ENCODE results near the gene ATL1.
"Not testable (repeated sequence)": the region's sequence is repeated elsewhere in the genome, so short reads cannot be mapped to it uniquely, and the experiment has no call there.

The ATL1 gene

GRCh38 chr14:50657753-50658152, 97.8 kb downstream of the ATL1 start:
- no peak for DNase-seq (ENCODE audit: low read depth)

GRCh38 chr14:50658203-50658602, 98.3 kb downstream of the ATL1 start:
- no peak for DNase-seq (ENCODE audit: low read depth)

- DNase-seq (ENCODE audit: low read depth): no peak
Measured at GRCh38 chr14:50659327-50659974, 99.5 kb downstream of the ATL1 start.

GRCh38 chr14:50664579-50664978, 104.6 kb downstream of the ATL1 start:
- not testable (repeated sequence) for DNase-seq (ENCODE audit: low read depth)

- not testable (repeated sequence) for DNase-seq (ENCODE audit: low read depth)
Measured at GRCh38 chr14:50665300-50665699, 105.4 kb downstream of the ATL1 start.

- no peak for DNase-seq (ENCODE audit: low read depth)
Measured at GRCh38 chr14:50666772-50667683, 107.1 kb downstream of the ATL1 start.

GRCh38 chr14:50667684-50667995, 107.7 kb downstream of the ATL1 start:
- DNase-seq (ENCODE audit: low read depth): peak; percentile 2

GRCh38 chr14:50667996-50668825, 108.3 kb downstream of the ATL1 start, which contains the start of gene SAV1:
SAV1 (minus strand) TSS chr14:50668306; CDS start chr14:50667967, 339 bp downstream.
- DNase-seq (ENCODE audit: low read depth): peak; percentile 38

- no peak for DNase-seq (ENCODE audit: low read depth)
Measured at GRCh38 chr14:50668826-50669143, 108.8 kb downstream of the ATL1 start.

- DNase-seq (ENCODE audit: low read depth): no peak
Measured at GRCh38 chr14:50669441-50669986, 109.6 kb downstream of the ATL1 start.

- no peak for DNase-seq (ENCODE audit: low read depth)
Measured at GRCh38 chr14:50670196-50670865, 110.4 kb downstream of the ATL1 start.

GRCh38 chr14:50670866-50671256, 110.9 kb downstream of the ATL1 start:
- DNase-seq (ENCODE audit: low read depth): no peak

- no peak for DNase-seq (ENCODE audit: low read depth)
Measured at GRCh38 chr14:50675597-50675996, 115.7 kb downstream of the ATL1 start.

GRCh38 chr14:50676814-50677516, 117.0 kb downstream of the ATL1 start:
- DNase-seq (ENCODE audit: low read depth): no peak

- DNase-seq (ENCODE audit: low read depth): no peak
Measured at GRCh38 chr14:50677527-50678063, 117.7 kb downstream of the ATL1 start.

- no peak for DNase-seq (ENCODE audit: low read depth)
Measured at GRCh38 chr14:50678163-50678562, 118.2 kb downstream of the ATL1 start.

- no peak for DNase-seq (ENCODE audit: low read depth)
Measured at GRCh38 chr14:50679674-50680073, 119.7 kb downstream of the ATL1 start.
